IPS DF 19.7 (cell line): ENCODE results near the gene ZBTB47.

Experiments
- DNase-seq: peaks from one replicate; pipeline ENCODE4 v3.0.0-alpha.2; 2013; ENCODE audit warnings: low read depth, low spot score

Gene ZBTB47

DNA sequence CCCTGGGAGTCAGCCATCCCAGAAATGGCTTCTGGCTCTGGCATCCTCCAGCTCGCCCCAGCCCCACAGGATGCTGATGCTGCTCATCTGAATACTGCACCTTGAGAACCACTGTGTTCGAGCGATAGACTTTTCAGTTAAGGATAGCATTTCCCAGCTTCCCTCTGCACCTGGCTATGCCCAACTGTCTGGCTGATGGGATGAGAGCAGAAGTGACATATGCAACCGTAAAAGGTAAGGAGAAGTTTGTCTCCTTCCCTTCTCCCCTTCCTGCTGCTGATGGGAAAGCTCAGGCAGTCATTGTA, 58.8 kb downstream of the ZBTB47 start:
- DNase-seq: no peak

DNA sequence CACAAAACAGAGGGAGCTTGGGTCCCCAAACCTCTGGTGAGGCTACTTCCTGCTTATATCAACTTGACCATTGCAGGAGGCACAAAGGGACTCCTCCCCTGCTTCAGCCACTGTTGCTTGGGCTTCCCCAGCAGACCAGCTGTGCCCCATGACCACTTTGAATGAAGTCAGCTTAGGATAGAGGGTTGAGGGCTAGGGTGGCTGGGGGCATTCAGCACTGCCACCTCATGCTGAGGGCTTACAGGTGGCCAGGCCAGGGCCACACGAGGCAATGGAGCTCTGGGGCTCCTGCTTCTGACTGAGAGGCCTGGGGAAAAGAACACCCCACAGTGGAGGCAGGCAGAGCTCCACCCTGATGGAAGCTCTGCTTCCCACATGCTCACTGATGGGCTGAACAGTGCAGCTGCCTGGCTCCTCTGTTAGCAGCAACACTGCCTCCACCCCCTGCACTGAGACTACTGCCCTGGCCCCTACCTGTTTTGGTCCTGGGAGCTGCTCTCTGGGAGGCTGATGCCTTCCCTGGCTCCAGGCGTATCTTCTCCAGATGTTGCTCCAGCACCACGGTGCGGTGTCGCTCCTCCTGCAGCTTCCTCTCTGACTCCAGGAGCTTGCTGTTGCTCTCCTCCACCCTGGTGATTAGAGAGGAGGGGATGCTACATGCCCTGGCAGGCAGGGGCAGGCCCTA, 59.3 kb downstream of the ZBTB47 start:
- no peak for DNase-seq

- DNase-seq: no peak
These were observed 60.2 kb downstream of the ZBTB47 start for GRCh38 chr3:42713747-42714146.

DNA sequence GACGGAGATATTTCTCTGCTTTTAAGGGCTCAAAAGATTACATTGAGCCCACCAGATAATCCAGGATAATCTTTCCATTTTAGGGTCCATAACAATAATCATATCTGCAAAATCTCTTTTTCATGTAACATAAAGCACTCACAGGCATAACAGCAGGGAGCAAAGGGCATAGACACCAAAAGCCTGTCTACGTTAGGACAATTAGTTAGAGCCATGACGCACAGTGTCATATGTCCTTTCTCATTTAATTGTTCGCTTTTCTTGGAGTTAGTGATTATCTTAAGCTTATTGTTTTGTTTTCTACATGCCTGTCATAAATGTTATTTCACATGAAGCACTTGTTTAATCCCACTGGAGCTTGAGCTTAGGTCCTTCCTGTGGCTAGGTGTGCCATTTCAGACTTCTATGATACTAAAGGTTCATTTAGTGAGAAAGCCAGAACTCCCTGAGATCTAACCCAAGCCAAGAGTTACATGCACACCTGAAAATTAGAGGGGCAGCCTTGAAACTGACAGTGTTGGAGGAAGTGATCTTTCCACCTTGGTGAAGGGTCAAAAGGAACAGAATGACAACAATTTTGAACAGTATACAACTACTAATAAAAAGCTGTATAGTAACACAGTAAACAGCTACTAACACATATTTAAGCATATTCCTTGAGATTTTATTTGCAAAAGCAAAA, 60.8 kb downstream of the ZBTB47 start:
- DNase-seq: no peak
